Stimulated activated CD8-positive, alpha-beta memory T cell treated with anti-CD3 and anti-CD28 coated beads, Interleukin-15, amount 100 ng/mL, for 24 hours (primary cell): ENCODE data around the gene THBS3.
"Not testable (repeated sequence)": the region's sequence is repeated elsewhere in the genome, so short reads cannot be mapped to it uniquely, and the experiment has no call there.

Experiments used
- DNase-seq: peaks from one replicate; pipeline ENCODE4 v3.0.0-alpha.2; 2020; ENCODE audit warnings: low read depth

The THBS3 gene

GRCh38 chr1:155173478-155174323 is 34.0 kb downstream of the THBS3 start, which contains the start of gene TRIM46:
Gene TRIM46 (plus strand): TSS chr1:155173849. CDS start chr1:155173967, 118 bp downstream.
- no peak for DNase-seq

DNA sequence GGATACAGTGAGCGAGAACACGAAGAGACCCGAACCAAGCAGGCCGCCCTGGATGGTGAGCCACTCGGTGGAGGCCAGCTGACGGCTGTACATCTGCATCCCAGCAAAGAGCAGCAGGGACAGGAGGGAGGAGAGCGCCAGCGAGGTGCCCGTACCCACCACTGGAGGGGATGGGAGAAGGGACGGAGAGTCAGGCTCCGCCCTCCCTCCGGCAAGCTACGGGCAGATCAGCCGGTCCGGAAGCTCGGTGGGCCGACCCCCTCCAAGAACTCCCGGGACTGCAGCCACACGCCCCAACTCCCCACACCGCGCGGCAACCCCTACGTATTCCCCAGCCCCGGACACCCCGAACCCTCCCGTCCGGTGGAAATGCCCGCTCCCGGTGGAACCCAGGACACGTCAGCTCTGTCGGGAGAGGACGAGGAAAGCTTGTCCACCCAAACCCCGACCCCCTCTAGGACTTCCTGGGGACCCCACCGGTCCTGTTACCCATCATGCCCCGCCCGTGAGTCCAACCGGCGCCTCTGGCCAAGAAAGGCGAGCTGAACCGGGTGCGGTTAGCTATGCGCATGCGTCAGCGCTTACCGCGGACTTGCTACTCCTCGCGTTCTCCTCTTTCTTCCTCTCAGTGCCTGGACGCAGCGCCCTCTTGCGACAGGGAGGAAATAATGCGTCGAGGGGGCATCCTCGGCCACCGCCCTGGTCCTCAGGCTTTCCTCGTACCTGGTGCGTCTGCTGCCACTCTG is 34.8 kb downstream of the THBS3 start, which contains the start of gene KRTCAP2:
TSS of gene KRTCAP2 (minus strand) at position 573 of the 746 bp plus-strand sequence. CDS start at position 493, 80 bp downstream.
- peak; percentile 91 for DNase-seq

DNA sequence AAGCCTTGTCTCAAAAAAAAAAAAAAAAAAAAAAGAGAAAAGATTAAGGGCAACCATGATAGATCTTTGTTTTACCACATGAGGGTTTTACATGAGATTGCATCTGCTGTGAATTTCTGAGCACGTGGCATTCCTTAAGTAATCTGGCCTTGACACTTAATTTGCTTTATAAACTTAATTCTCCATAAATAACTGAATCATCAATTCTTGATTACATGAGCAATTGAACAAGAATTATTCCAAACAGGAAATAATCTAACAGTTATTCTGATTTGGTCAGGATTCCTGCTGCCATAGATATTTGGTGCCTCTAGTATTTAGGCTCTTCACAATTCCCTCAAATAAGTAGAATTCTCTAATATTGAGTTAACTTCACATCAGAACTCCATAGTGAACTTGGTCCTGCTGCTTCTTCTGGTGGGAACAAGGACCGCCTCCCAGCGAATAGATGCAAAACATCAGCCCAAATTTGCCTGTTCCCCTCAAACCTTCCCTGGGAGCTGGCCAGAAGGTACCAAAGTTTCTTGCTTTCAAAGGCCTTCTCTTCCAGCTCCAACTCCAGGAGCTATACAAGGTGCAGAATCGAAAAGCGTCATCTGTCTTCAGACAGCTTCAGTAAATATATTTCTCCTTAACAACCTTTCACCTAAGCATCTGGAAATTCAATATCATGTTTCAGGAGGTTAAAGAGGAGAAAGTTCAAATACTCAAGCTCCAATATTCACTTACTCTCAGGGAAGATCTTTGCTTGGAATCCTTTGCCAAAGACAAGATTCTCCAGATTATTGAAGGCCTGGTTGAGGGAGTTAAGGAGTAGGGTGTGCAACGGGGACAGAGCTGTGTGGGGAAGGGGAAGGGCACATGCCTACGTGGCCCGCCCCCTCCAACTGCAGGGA is 35.6 kb downstream of the THBS3 start:
- no peak for DNase-seq

GRCh38 chr1:155170806-155171205 is 36.9 kb downstream of the THBS3 start:
- no peak for DNase-seq

DNA sequence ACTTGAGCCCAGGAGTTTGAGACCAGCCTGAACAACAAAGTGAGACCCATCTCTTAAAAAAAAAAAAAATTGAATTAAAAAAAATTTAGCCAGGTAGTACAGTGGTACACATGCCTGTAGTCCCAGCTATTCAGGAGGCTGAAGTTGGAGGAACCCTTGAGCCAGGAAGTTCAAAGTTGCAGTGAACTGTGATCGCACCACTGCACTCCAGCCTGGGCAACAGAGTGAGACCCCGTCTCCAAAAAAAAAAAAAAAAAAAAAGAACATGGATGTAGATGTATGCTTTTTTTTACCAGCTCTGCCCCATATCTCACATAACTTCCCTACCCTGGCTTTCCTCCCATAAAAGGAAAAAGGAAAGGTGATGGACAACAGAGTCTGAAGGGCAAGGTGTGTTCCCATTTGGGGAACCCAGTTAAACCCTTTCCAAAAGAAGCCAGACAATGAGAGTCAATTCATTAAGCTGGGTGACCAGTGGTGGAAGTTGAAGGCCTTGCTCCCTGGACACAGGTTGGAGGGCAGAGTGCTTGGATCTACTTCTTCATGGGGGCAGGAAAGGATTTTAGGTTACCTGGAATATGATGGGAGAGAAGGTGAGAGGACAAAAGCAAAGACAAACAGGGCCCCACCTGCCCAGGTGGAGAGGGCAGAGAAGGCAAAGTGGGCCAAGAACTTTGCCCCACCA is 37.5 kb downstream of the THBS3 start:
- no peak for DNase-seq

GRCh38 chr1:155169541-155169940 is 38.2 kb downstream of the THBS3 start:
- DNase-seq = no peak

DNA sequence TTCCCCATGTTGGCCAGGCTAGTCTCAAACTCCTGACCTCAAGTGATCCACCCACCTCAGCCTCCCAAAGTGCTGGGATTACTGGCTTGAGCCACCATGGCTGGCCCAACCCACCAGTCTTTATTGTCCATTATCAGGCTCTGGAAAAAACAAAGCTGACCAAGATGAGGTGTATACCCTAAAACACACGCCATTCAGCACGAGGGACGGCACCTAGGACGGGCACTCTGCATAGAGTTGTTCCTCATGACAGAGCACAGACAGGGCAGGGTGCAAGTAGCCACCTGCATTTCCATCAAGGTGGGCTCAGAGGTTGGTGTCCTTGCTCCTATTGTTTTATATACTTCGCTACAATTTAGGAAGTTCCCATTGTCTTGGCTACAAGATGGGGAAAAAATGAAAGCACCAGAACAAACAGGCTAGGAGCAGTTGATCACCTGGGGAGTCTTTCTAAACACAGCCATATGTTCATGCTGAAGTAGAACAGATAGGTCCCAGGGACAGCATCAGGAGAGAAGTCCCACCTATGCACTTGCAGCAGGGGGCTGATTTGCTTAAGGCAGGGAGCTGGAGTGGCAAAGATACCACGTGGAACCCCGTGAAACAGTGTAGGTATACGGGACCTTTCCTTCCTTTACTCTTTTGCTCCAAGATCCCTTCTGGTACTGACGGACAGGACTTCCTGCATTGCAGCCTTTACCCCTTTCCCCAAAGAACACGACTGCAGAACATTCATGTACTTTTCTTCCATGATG is 39.1 kb downstream of the THBS3 start:
- DNase-seq = no peak

DNA sequence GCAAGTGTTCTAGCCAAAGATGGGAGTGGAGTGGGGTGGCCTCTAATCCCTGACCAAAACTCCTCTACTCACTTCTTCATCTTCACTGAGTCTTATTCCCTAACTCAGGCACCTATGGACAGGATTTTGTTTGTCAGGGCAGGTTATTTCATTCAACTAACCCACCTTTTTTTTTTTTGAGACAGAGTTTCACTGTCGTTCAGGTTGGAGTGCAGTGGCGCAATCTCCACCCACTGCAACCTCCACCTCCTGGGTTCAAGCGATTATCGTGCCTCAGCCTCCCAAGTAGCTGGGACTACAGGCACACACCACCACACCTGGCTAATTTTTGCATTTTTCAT is 39.6 kb downstream of the THBS3 start:
- DNase-seq = not testable (repeated sequence)

GRCh38 chr1:155167166-155168104 is 40.3 kb downstream of the THBS3 start:
- peak; percentile 86 for DNase-seq

- no peak for DNase-seq
Measured at GRCh38 chr1:155166471-155167165, 41.1 kb downstream of the THBS3 start.

DNA sequence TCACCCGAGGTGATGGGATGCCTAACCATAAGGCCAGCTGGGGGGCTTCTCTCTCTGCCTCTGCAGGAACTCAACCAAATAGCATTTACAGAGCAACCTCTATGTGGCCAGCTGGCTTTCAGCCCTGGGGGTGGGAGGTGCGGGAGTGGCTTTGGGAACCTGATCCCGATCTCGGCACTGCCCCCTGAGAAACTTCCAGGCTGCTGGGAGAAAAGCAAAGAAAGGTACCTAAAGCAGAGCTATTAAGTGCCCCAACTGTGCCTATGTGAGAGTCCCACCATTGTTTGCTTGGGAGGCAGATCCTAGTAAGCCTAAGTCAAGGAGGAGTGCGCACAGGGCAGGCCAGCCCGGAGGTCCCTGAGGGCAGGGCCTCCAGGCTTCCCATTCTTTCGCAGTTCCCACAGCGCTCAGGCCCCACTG is 41.6 kb downstream of the THBS3 start:
- no peak for DNase-seq

DNA sequence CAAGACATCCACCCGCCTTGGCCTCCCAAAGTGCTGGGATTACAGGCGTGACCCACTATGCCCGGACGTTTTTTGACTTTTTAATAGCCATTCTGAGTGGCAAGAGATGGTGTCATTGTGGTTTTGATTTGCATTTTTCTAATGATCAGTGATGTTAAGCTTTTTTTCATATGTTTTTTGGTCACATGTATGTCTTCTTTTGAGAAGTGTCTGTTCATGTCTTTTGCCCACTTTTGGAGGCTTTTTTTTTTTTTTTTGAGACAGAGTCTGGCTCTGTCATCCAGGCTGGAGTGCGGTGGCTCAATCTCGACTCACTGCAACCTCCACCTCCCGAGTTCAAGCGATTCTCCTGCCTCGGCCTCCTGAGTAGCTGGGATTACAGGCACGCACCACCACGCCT is 43.1 kb downstream of the THBS3 start:
- DNase-seq = not testable (repeated sequence)

DNA sequence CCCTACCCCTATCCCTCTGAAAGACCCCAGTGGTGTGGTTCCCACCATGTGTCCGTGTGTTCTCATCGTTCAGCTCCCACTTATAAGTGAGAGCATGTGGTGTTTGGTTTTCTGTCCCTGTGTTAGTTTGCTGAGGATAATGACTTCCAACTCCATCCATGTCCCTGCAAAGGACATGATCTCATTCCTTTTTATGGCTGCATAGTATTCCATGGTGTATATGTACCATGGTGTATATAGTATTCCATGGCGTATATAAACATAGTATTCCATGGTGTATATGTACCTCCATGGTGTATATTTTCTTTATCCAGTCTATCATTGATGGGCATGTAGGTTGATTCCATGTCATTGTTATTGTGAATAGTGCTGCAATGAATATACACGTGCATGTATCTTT is 43.9 kb downstream of the THBS3 start:
- not testable (repeated sequence) for DNase-seq

DNA sequence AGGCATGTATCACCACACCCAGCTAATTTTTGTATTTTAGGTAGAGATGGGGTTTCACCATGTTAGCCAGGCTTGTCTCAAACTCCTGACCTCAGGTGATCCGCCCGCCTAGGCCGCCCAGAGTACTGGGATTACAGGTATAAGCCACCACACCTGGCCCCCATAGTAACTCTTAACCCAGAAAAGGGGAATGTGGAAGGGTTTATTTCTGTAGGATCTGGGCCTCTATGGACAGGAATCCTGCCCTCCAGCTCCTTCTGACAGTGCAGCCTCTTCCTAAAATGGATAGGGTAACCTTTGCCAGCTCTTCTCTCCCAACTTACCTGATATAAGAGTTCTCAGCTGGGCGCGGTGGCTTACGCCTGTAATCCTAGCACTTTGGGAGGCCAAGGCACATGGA is 45.1 kb downstream of the THBS3 start:
- DNase-seq = not testable (repeated sequence)

DNA sequence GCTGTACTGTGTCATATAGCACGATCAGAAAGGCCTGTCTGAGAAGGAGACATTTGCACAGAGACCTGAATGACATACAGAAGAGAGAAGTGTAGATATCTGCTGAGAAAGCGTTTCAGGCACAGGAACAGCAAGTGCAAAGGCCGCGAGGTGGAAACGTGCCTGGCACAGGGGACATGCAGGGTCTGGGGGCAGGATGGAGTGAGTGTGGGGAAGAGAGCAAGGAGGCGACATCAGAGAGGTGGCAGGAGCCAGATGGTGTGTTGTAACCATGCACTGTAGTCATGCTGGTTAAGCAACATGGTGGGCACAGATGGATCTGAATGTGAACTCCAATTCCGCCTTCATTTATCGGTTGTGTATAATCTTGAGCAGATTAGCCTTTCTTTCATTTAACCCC is 47.6 kb downstream of the THBS3 start:
- DNase-seq = no peak

GRCh38 chr1:155158991-155159390 is 48.7 kb downstream of the THBS3 start:
- no peak for DNase-seq

DNA sequence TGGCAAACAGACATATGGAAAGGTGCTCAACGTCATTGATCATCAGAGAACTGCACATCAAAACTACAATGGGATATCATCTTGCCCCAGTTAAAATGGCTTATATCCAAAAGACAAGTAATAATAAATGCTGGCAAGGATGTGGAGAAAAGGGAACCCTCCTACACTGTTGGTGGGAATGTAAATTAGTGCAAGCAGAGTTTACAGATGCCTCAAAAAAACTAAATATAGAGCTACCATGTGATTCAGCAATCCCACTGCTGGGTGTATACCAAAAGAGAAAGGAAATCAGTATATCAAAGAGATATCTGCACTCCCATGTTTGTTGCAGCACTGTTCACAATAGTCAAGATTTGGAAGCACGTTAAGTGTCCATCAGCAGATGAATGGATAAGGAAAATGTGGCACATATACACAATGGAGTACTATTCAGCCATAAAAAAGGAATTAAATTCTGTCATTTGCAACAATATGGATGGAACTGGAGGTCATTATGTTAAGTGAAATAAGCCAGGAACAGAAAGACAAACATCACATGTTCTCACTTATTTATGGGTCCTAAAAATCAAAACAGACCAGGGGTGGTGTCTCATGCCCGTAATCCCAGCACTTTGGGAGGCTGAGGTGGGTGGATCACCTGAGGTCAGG is 51.6 kb downstream of the THBS3 start:
- not testable (repeated sequence) for DNase-seq
